H9 (cell line): ENCODE data around the gene NR2C1. TPM values are rescaled to one million over a fixed set of nuclear protein-coding genes. Genes with fewer than 3 reads are reported as not detected.

Source experiments
- DNase-seq: peaks from one replicate; pipeline ENCODE4 v3.0.0-alpha.2; 2017
- H2AFZ ChIP-seq: one replicate; pipeline ENCODE4 v1.6.1; 2013; ENCODE audit warnings: mild to moderate bottlenecking, low read length, control low read depth, moderate library complexity
- H2AK5ac ChIP-seq: 2 replicates; pipeline ENCODE4 v1.6.1; 2013; ENCODE audit warnings: low read length, control low read depth, mixed read lengths; ENCODE audit not compliant: insufficient read length
- H2BK120ac ChIP-seq: one replicate; pipeline ENCODE4 v1.6.1; 2013; ENCODE audit warnings: low read depth, mild to moderate bottlenecking, low read length, control low read depth, inconsistent platforms; ENCODE audit not compliant: poor library complexity, severe bottlenecking
- H2BK12ac ChIP-seq: 2 replicates; pipeline ENCODE4 v1.6.1; 2013; ENCODE audit warnings: low read length, control low read depth, mixed read lengths, low read depth; ENCODE audit not compliant: insufficient read length
- H2BK15ac ChIP-seq: 2 replicates; pipeline ENCODE4 v1.6.1; 2013; ENCODE audit warnings: low read depth, low read length, control low read depth
- H2BK20ac ChIP-seq: one replicate; pipeline ENCODE4 v1.6.1; 2013; ENCODE audit warnings: low read depth, mild to moderate bottlenecking, low read length, control low read depth, inconsistent platforms; ENCODE audit not compliant: poor library complexity, severe bottlenecking
- H2BK5ac ChIP-seq: 2 replicates; pipeline ENCODE4 v1.6.1; 2013; ENCODE audit warnings: low read length, control low read depth, mixed read lengths; ENCODE audit not compliant: insufficient read length
- H3K14ac ChIP-seq: 2 replicates; pipeline ENCODE4 v1.6.1; 2013; ENCODE audit warnings: low read length, control low read depth; ENCODE audit not compliant: insufficient read depth
- H3K18ac ChIP-seq: 2 replicates; pipeline ENCODE4 v1.6.1; 2013; ENCODE audit warnings: low read depth, mild to moderate bottlenecking, mixed read lengths, low read length, control low read depth; ENCODE audit not compliant: insufficient read length
- H3K23ac ChIP-seq: 2 replicates; pipeline ENCODE4 v1.6.1; 2013; ENCODE audit warnings: low read length, control low read depth, mixed read lengths, low read depth; ENCODE audit not compliant: insufficient read length
- H3K23me2 ChIP-seq: 2 replicates; pipeline ENCODE4 v1.6.1; 2013; ENCODE audit warnings: low read depth, mild to moderate bottlenecking, mixed read lengths, low read length, control low read depth; ENCODE audit not compliant: insufficient read length, poor library complexity, severe bottlenecking
- H3K27ac ChIP-seq: 2 replicates; pipeline ENCODE4 v1.5.1; 2013; ENCODE audit warnings: low read length, control low read depth, mixed read lengths, low read depth; ENCODE audit not compliant: insufficient read length
- H3K27me3 ChIP-seq: 2 replicates; pipeline ENCODE4 v1.6.1; 2013; ENCODE audit warnings: low read length, control low read depth, inconsistent platforms; ENCODE audit not compliant: insufficient read depth
- H3K4ac ChIP-seq: 2 replicates; pipeline ENCODE4 v1.6.1; 2013; ENCODE audit warnings: low read depth, mild to moderate bottlenecking, control low read depth, inconsistent platforms, low read length, moderate library complexity
- H3K4me1 ChIP-seq: 2 replicates; pipeline ENCODE4 v1.6.1; 2013; ENCODE audit warnings: low read length, control low read depth, inconsistent platforms; ENCODE audit not compliant: insufficient read depth
- H3K4me2 ChIP-seq: 2 replicates; pipeline ENCODE4 v1.6.1; 2013; ENCODE audit warnings: low read length, control low read depth, mixed read lengths; ENCODE audit not compliant: insufficient read length, insufficient read depth
- H3K56ac ChIP-seq: 2 replicates; pipeline ENCODE4 v1.6.1; 2013; ENCODE audit warnings: low read depth, mild to moderate bottlenecking, mixed read lengths, low read length, control low read depth; ENCODE audit not compliant: insufficient read length
- H3K79me1 ChIP-seq: 2 replicates; pipeline ENCODE4 v1.6.1; 2013; ENCODE audit warnings: low read depth, mild to moderate bottlenecking, moderate library complexity, low read length, control low read depth, inconsistent platforms; ENCODE audit not compliant: insufficient read depth, poor library complexity, severe bottlenecking
- H3K79me2 ChIP-seq: 2 replicates; pipeline ENCODE4 v1.6.1; 2013; ENCODE audit warnings: low read length, control low read depth, inconsistent platforms; ENCODE audit not compliant: insufficient read depth
- H3K9ac ChIP-seq: 2 replicates; pipeline ENCODE4 v1.6.1; 2013; ENCODE audit warnings: low read length, control low read depth, mixed read lengths; ENCODE audit not compliant: insufficient read length; ENCODE audit errors: extremely low read depth
- H3K9me3 ChIP-seq: one replicate; pipeline ENCODE4 v1.6.1; 2013; ENCODE audit warnings: low read depth, low read length, inconsistent platforms; ENCODE audit not compliant: control insufficient read depth
- H3T11ph ChIP-seq: one replicate; pipeline ENCODE4 v1.6.1; 2013; ENCODE audit warnings: mild to moderate bottlenecking, low read length, control low read depth, inconsistent platforms
- H4K20me1 ChIP-seq: one replicate; pipeline ENCODE4 v1.6.1; 2013; ENCODE audit not compliant: control insufficient read depth, insufficient read length, insufficient read depth
- H4K5ac ChIP-seq: 2 replicates; pipeline ENCODE4 v1.6.1; 2013; ENCODE audit warnings: low read depth, mild to moderate bottlenecking, mixed read lengths, low read length, control low read depth; ENCODE audit not compliant: insufficient read length
- H4K8ac ChIP-seq: replicated peaks from 2 replicates; pipeline ENCODE4 v1.6.1; 2013; ENCODE audit warnings: low read length, control low read depth, mixed read lengths, low read depth; ENCODE audit not compliant: insufficient read length
- H4K91ac ChIP-seq: 2 replicates; pipeline ENCODE4 v1.6.1; 2013; ENCODE audit warnings: low read depth, mild to moderate bottlenecking, moderate library complexity, mixed read lengths, low read length, control low read depth; ENCODE audit not compliant: insufficient read length
- H3K27ac Mint-ChIP-seq, 3 experiments: 2 replicates in 2 of 3; 3 replicates in 1 of 3; pipeline ENCODE4 v1.8.0; 2020 to 2021; ENCODE audit warnings: mixed read lengths in 3 of 3, mild to moderate bottlenecking in 1 of 3, moderate library complexity in 1 of 3
- H3K27me3 Mint-ChIP-seq: 2 replicates; pipeline ENCODE4 v1.8.0; 2021; ENCODE audit warnings: low read depth, mild to moderate bottlenecking, moderate library complexity, mixed read lengths
- H3K36me3 Mint-ChIP-seq, 3 experiments: 2 replicates in 2 of 3; 3 replicates in 1 of 3; pipeline ENCODE4 v1.8.0; 2020 to 2021; ENCODE audit warnings: low read depth in 3 of 3, mixed read lengths in 3 of 3; ENCODE audit not compliant: insufficient read depth in 1 of 3
- H3K4me1 Mint-ChIP-seq, 2 experiments: 2 replicates each; pipeline ENCODE4 v1.8.0; 2020; ENCODE audit warnings: mixed read lengths in 2 of 2
- H3K4me3 Mint-ChIP-seq, 2 experiments: 2 replicates in 1 of 2; 3 replicates in 1 of 2; pipeline ENCODE4 v1.8.0; 2020 to 2021; ENCODE audit warnings: mild to moderate bottlenecking in 2 of 2, mixed read lengths in 2 of 2, moderate library complexity in 1 of 2
- H3K9me3 Mint-ChIP-seq, 2 experiments: 2 replicates in 1 of 2; 3 replicates in 1 of 2; pipeline ENCODE4 v1.8.0; 2020; ENCODE audit warnings: mild to moderate bottlenecking in 2 of 2, mixed read lengths in 2 of 2, moderate library complexity in 1 of 2
- CTCF ChIP-seq: fragments of 200-600 bp; sonication (generic); conservative IDR thresholded peaks from 3 replicates; pipeline ENCODE4 v1.8.0; 2021; ENCODE audit warnings: antibody characterized with exemption, mild to moderate bottlenecking
- WGBS: extraction: QIAGEN DNeasy Blood & Tissue Kit; methylation state at CpG from one replicate; pipeline ENCODE4 v1.1.7; 2013; ENCODE audit warnings: missing lambda C conversion rate, low lambda C conversion rate, mixed read lengths; ENCODE audit not compliant: insufficient read length; ENCODE audit errors: extremely low coverage; 5-methylcytosine and 5-hydroxymethylcytosine counted together
- total RNA-seq: library from RNA; stranded (reverse); gene quantifications from 2 replicates; pipeline ENCODE4 v1.2.1, GENCODE V29; 2021

Gene NR2C1
- total RNA-seq, 1 experiment from 2014 or later: 47.0 TPM

DNA sequence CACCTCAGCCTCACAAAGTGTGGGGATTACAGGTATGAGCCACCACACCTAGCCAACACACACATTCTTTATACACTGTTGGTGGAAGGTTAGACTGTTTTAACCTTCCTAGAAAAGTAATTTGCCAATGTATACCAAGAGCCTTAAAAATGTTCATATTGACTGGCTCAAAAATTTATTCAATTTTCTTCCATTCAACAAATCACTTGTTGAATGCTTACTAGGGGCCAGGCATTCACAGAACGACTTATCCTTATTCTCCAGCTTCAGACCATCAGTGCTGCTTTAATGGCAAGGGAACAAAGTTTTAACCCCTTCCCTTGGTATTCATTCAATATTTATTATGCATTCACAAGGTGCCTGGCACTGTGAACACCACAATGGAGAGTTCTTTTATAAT, 3.0 kb downstream of the NR2C1 start:
- no peak overlapping the region for H4K91ac ChIP-seq
- no peaks in the 10 kb centered on the region for H4K20me1 ChIP-seq
- Mint-ChIP-seq H3K9me3 (no peaks in the 10 kb centered on the region), H3K27me3 (no peaks in the 10 kb centered on the region), H3K4me3 (no peak overlapping the region), H3K27ac (no peak overlapping the region), H3K4me1 (peaks cover 2 to 8% of the 10 kb centered on the region in 2 experiments), H3K36me3 (peaks cover 3 to 26% (median 25%) of the 10 kb centered on the region in 3 experiments; a peak in 6 of 7 replicates)
- no peak overlapping the region for H4K5ac ChIP-seq
- H3K9ac ChIP-seq: no peak overlapping the region
- no peaks in the 10 kb centered on the region for H3K23me2 ChIP-seq
- no peak overlapping the region for H3K56ac ChIP-seq
- no peak overlapping the region for H2BK20ac ChIP-seq
- H3K27me3 ChIP-seq: no peaks in the 10 kb centered on the region
- H3K14ac ChIP-seq: no peak overlapping the region
- no CpG with 5 or more reads among the region's 1 CpG for WGBS
- no peak overlapping the region for H3T11ph ChIP-seq
- no peak overlapping the region for H3K18ac ChIP-seq
- H2BK12ac ChIP-seq: no peak overlapping the region
- no peak overlapping the region for H2AFZ ChIP-seq
- no peak overlapping the region for H2BK120ac ChIP-seq
- no peak overlapping the region for H2BK15ac ChIP-seq
- no peak for TF ChIP-seq CTCF
- H3K4me2 ChIP-seq: no peak overlapping the region
- no peak overlapping the region for H2BK5ac ChIP-seq
- H3K79me2 ChIP-seq: peaks cover 9% of the 10 kb centered on the region; the same call in 1 of the 2 replicates
- peaks cover 2% of the 10 kb centered on the region for H3K79me1 ChIP-seq
- no peak overlapping the region for H2AK5ac ChIP-seq
- DNase-seq: no peak
- no peak overlapping the region for H3K27ac ChIP-seq
- H3K9me3 ChIP-seq: no peaks in the 10 kb centered on the region
- H3K4ac ChIP-seq: no peak overlapping the region
- H3K23ac ChIP-seq: no peak overlapping the region
- no peak overlapping the region for H4K8ac ChIP-seq
- H3K4me1 ChIP-seq: no peaks in the 10 kb centered on the region
